HG02759 (cell line): ENCODE data around the gene FMO5.
A peak's percentile ranks its signal among the peaks of the same experiment; 100 is the strongest.
"Not testable (repeated sequence)": the region's sequence is repeated elsewhere in the genome, so short reads cannot be mapped to it uniquely, and the experiment has no call there.

Source experiments
- ATAC-seq: cut with Tn5 transposase; IDR thresholded peaks from one replicate; pipeline ENCODE4 v1.9.1; 2021; ENCODE audit warnings: mild to moderate bottlenecking, moderate library complexity; ENCODE audit not compliant: unreplicated experiment

Gene FMO5

GRCh38 chr1:147225193-147225730, at the start of gene FMO5:
TSS of gene FMO5 (minus strand) at chr1:147225339. CDS start at chr1:147225029, 310 bp downstream.
- ATAC-seq = peak; percentile 78

- no peak for ATAC-seq
Observed at GRCh38 chr1:147273409-147274336, 48.5 kb upstream of the FMO5 start.

- no peak for ATAC-seq
Observed at GRCh38 chr1:147272042-147272441, 46.9 kb upstream of the FMO5 start.

GRCh38 chr1:147270721-147271120, 45.6 kb upstream of the FMO5 start:
- no peak for ATAC-seq

- no peak for ATAC-seq
Observed at GRCh38 chr1:147267711-147268110, 42.6 kb upstream of the FMO5 start.

GRCh38 chr1:147266381-147266780, 41.2 kb upstream of the FMO5 start:
- no peak for ATAC-seq

- no peak for ATAC-seq
Observed at GRCh38 chr1:147264158-147264768, 39.1 kb upstream of the FMO5 start.

GRCh38 chr1:147260956-147261355, 35.8 kb upstream of the FMO5 start:
- ATAC-seq = no peak

- ATAC-seq = no peak
Observed at GRCh38 chr1:147252540-147252939, 27.4 kb upstream of the FMO5 start.

- ATAC-seq = no peak
Observed at GRCh38 chr1:147247656-147248238, 22.6 kb upstream of the FMO5 start.

- ATAC-seq = no peak
Observed at GRCh38 chr1:147246910-147247655, 21.9 kb upstream of the FMO5 start.

GRCh38 chr1:147246044-147246690, 21.0 kb upstream of the FMO5 start:
- no peak for ATAC-seq

- ATAC-seq = no peak
Observed at GRCh38 chr1:147245586-147246021, 20.5 kb upstream of the FMO5 start.

- ATAC-seq = no peak
Observed at GRCh38 chr1:147245129-147245528, 20.0 kb upstream of the FMO5 start.

- no peak for ATAC-seq
Observed at GRCh38 chr1:147243841-147244240, 18.7 kb upstream of the FMO5 start.

GRCh38 chr1:147243228-147243685, 18.1 kb upstream of the FMO5 start:
- peak; percentile 15 for ATAC-seq

- peak; percentile 86 for ATAC-seq
Observed at GRCh38 chr1:147242449-147243227, 17.5 kb upstream of the FMO5 start, which contains the start of gene CHD1L. TSS of gene CHD1L (plus strand) at chr1:147242684. CDS start at chr1:147242704, 20 bp downstream.

GRCh38 chr1:147241934-147242448, 16.9 kb upstream of the FMO5 start:
- ATAC-seq = no peak

GRCh38 chr1:147240131-147240721, 15.1 kb upstream of the FMO5 start:
- not testable (repeated sequence) for ATAC-seq
